NCI-H82 treated with DMSO at 0.1 percent for 48 hours (cell line): Measurements from ENCODE around the gene SSC4D.

Source experiments
- DNase-seq: peaks from one replicate; lab custom pipeline; 2025; ENCODE audit not compliant: unreplicated experiment; lab: John Stamatoyannopoulos, UW

The SSC4D gene

GRCh38 chr7:76356115-76356514 lies 53.4 kb downstream of the SSC4D start:
- no peak for DNase-seq

GRCh38 chr7:76354981-76355730 lies 54.3 kb downstream of the SSC4D start:
- DNase-seq: no peak

GRCh38 chr7:76354516-76354915 lies 55.0 kb downstream of the SSC4D start:
- no peak for DNase-seq

DNA sequence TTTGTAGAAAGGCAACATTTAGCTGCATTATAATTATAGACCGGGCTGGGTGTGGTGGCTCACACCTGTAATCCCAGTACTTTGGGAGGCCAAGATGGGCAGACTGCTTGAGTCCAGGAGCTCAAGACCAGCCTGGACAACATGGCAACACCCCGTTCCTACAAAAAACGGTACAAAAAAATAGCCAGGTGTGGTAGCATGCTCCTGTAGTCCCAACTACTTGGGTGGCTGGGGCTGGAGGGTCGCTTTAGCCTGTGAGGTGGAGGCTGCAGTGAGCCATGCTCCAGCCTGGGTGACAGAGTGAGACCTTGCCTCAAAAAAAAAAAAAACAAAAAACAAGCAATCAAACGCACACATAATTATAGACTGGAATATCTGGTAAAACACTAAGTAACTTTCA lies 55.8 kb downstream of the SSC4D start:
- DNase-seq: no peak

- no peak for DNase-seq
Measured at GRCh38 chr7:76352193-76352592, 57.3 kb downstream of the SSC4D start.

DNA sequence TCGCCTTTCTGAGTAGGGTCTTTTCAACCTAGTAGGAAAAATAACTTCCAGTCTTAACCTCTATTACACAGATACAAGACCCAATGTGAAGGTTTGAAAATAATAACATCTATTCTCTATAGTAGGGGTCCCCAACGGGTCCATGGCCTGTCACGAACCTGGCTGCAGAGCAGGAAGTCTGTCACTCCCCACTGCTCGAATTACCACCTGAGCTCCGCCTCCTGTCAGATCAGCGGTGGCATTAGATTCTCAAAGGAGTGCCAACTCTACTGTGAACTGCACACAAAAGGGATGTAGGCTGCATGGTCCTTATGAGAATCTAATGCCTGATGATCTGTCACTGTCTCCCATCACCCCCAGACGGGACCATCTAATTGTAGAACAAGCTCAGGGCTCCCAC lies 58.1 kb downstream of the SSC4D start:
- no peak for DNase-seq

DNA sequence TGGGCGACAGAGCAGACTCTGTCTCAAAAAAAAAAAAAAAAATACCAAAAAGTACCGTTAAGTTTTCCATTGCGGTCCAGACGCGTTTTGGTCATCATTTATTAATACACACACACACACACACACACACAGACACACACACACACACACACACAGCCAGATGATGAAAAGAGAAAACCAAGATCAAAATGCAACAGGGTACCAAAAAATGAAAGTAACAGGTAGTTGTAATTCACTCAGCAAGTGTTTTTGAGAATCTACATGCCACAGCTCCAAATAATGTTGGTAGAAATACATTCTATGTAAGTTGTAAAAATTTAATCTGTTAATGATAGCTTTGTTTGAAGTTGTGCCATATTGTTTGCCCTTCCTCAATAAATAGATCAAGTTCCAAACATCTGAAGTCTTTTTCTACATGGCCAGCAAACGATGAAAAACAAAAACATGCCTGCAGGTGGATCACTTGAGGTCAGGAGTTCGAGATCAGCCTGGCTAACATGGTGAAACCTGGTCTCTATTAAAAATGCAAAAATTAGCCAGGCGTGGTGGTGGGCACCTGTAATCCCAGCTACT lies 60.1 kb downstream of the SSC4D start:
- no peak for DNase-seq

- DNase-seq: no peak
Measured at GRCh38 chr7:76347710-76348109, 61.8 kb downstream of the SSC4D start.

- no peak for DNase-seq
Measured at GRCh38 chr7:76346778-76347177, 62.7 kb downstream of the SSC4D start.

- no peak for DNase-seq
Measured at GRCh38 chr7:76346097-76346496, 63.4 kb downstream of the SSC4D start.

GRCh38 chr7:76343931-76344321 lies 65.6 kb downstream of the SSC4D start:
- no peak for DNase-seq

- DNase-seq: no peak
Measured at GRCh38 chr7:76343294-76343930, 66.1 kb downstream of the SSC4D start.

DNA sequence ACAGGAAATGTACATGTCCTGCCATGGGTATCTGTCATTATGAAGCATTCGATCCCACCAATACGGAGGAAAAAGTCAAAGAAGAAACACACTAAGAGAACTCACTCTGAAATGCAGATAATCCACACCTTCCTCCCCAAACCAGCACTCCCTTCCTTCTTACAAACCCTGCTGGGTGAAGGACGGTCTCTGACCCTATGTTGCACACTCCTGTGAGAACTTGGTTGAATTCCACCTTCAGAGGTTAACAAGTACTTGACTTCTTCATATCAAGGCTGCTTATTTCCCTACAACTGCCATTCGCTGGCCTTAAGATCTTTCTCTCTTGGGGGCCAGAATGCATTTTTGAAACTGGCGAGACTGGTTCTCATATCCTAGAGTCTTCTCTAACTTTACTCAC lies 67.3 kb downstream of the SSC4D start:
- DNase-seq: no peak

DNA sequence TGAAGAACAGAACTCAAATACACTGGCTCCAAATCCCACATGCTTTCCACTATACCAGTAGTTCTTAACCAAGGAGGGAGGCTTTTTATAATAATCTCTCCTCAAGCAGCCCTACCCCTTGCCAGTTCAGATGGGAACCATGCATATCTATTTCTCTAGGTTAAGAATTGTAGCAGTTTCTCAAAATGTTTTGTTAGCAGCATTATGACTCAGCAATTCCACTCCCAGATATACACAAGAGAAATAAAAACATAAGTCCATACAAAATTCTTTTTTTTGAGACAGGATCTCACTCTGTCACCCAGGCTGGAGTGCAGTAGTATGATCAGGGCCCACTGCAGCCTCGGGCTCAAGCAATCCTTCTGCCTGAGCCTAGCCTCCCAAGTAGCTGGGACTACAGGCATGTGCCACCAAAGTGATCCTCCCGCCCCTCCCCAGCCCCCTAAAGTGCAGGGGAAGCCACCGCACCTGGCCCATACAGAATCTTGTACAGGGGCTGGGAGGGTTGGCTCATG lies 68.8 kb downstream of the SSC4D start:
- DNase-seq: no peak
